HCT116 (cell line): Measurements from ENCODE around the gene SIT1. TPM values are rescaled to one million over a fixed set of nuclear protein-coding genes. Genes with fewer than 3 reads are reported as not detected.

Experiments used
- ATAC-seq: fragments of 200-7000 bp; cut with Tn5 transposase; 2 replicates; pipeline ENCODE4 v1.9.1; 2020; ENCODE audit warnings: mild to moderate bottlenecking, moderate library complexity
- BruUV-seq: library from RNA; stranded (reverse); fragments of 400-500 nt; replicated peaks from 2 replicates; lab custom pipeline; 2021; lab: Mats Ljungman, UMichigan
- CTCF ChIA-PET: fragments of 300-600 bp; sonication (Branson Sonifier 250); formaldehyde crosslinking; loops from one replicate; lab custom pipeline; 2021; ENCODE audit warnings: antibody characterized with exemption; lab: Charles Lee
- POLR2A ChIA-PET: fragments of 300-600, 350-600 bp; sonication (Branson Sonifier 250); formaldehyde crosslinking; loops from one replicate; lab custom pipeline; 2021; ENCODE audit warnings: antibody characterized with exemption; lab: Charles Lee
- RAD21 ChIA-PET, 2 experiments: fragments of 300-600 bp; sonication (Branson Sonifier 250); formaldehyde crosslinking; loops; one replicate each; lab custom pipeline; 2023; ENCODE audit warnings: low total read pairs in 2 of 2; ENCODE audit not compliant: uncharacterized antibody in 2 of 2, unreplicated experiment in 2 of 2, low non-redundant PET in 1 of 2; lab: Charles Lee
- DNase-seq: peaks from one replicate; pipeline ENCODE4 v3.0.0-alpha.2; 2010; ENCODE audit warnings: low read depth, low spot score
- H2AFZ ChIP-seq: fragments of 200-600 bp; shearing (Covaris generic), sonication (generic); 2 replicates; pipeline ENCODE4 v1.6.1; 2017; ENCODE audit warnings: low read depth, mixed run types, mixed read lengths, antibody characterized with exemption, low read length; ENCODE audit not compliant: poor library complexity, severe bottlenecking
- H3K27ac ChIP-seq: 2 replicates; pipeline ENCODE4 v1.5.1; 2012; ENCODE audit warnings: low read depth, low read length
- H3K27me3 ChIP-seq: fragments of 200-600 bp; sonication (generic); 2 replicates; pipeline ENCODE4 v1.6.1; 2016; ENCODE audit warnings: mixed run types, low read length, mixed read lengths; ENCODE audit not compliant: insufficient read depth
- H3K36me3 ChIP-seq, 2 experiments: fragments of 200-500 bp in 1 of 2; fragments of 200-600 bp in 1 of 2; sonication (Bioruptor generic) in 1 of 2; sonication (generic) in 1 of 2; 2 replicates each; pipeline versions ENCODE4 v1.5.1 to v1.6.1; 2014 to 2016; ENCODE audit warnings: low read length in 2 of 2, inconsistent platforms in 1 of 2, mixed read lengths in 1 of 2, mixed run types in 1 of 2; ENCODE audit not compliant: insufficient read depth in 2 of 2, control insufficient read depth in 1 of 2
- H3K4me1 ChIP-seq, 2 experiments: fragments of 200-600 bp in 1 of 2; sonication (generic) in 1 of 2; 2 replicates each; pipeline versions ENCODE4 v1.5.1 to v1.6.1; 2012 to 2017; ENCODE audit warnings: low read length in 2 of 2, inconsistent platforms in 1 of 2, mild to moderate bottlenecking in 1 of 2, mixed read lengths in 1 of 2, mixed run types in 1 of 2, moderate library complexity in 1 of 2; ENCODE audit not compliant: insufficient read depth in 2 of 2, control insufficient read depth in 1 of 2
- H3K4me2 ChIP-seq: fragments of 200-600 bp; sonication (generic); 2 replicates; pipeline ENCODE4 v1.6.1; 2017; ENCODE audit warnings: mixed run types, low read length, mixed read lengths
- H3K4me3 ChIP-seq, 2 experiments: fragments of 200-600 bp in 1 of 2; sonication (generic) in 1 of 2; replicated peaks in 1 of 2; 2 replicates each; pipeline ENCODE4 v1.5.1; 2011 to 2016; ENCODE audit warnings: low read length in 2 of 2, control low read depth in 1 of 2, low read depth in 1 of 2, mild to moderate bottlenecking in 1 of 2, mixed read lengths in 1 of 2, mixed run types in 1 of 2
- H3K79me2 ChIP-seq: fragments of 200-600 bp; sonication (generic); 2 replicates; pipeline ENCODE4 v1.6.1; 2017; ENCODE audit warnings: mild to moderate bottlenecking, mixed run types, low read length, moderate library complexity, mixed read lengths; ENCODE audit not compliant: insufficient read depth
- H3K9ac ChIP-seq: fragments of 200-600 bp; sonication (generic); 2 replicates; pipeline ENCODE4 v1.6.1; 2016; ENCODE audit warnings: low read length, mixed read lengths
- H3K9me2 ChIP-seq: fragments of 200-600 bp; sonication (generic), shearing (Covaris generic); 2 replicates; pipeline ENCODE4 v1.6.1; 2017; ENCODE audit warnings: mixed run types, mild to moderate bottlenecking, moderate library complexity; ENCODE audit not compliant: insufficient read depth
- H3K9me3 ChIP-seq, 2 experiments: fragments of 200-500 bp in 1 of 2; fragments of 200-600 bp in 1 of 2; sonication (Bioruptor generic) in 1 of 2; sonication (generic) in 1 of 2; 2 replicates each; pipeline ENCODE4 v1.6.1; 2014 to 2017; ENCODE audit warnings: low read length in 2 of 2, mixed read lengths in 2 of 2, inconsistent platforms in 1 of 2, low read depth in 1 of 2, mild to moderate bottlenecking in 1 of 2, mixed run types in 1 of 2, moderate library complexity in 1 of 2; ENCODE audit not compliant: control insufficient read depth in 1 of 2, insufficient read depth in 1 of 2
- H4K20me1 ChIP-seq: fragments of 200-600 bp; sonication (generic), shearing (Covaris generic); 2 replicates; pipeline ENCODE4 v1.6.1; 2017; ENCODE audit warnings: mixed run types, mild to moderate bottlenecking, moderate library complexity; ENCODE audit not compliant: insufficient read depth
- CBX3 ChIP-seq: IDR thresholded peaks from 2 replicates; pipeline ENCODE4 v1.6.1; 2012; ENCODE audit warnings: low read depth
- CEBPB ChIP-seq: IDR thresholded peaks from 2 replicates; pipeline ENCODE4 v1.6.1; 2012; ENCODE audit warnings: low read depth
- EGR1 ChIP-seq: IDR thresholded peaks from 2 replicates; pipeline ENCODE4 v1.6.1; 2012; ENCODE audit warnings: low read depth
- EZH2 ChIP-seq: fragments of 200-600 bp; sonication (generic); IDR thresholded peaks from 2 replicates; pipeline ENCODE4 v1.6.1; 2017; ENCODE audit warnings: antibody characterized with exemption, mixed run types
- EZH2phosphoT487 ChIP-seq: fragments of 200-600 bp; IDR thresholded peaks from 2 replicates; pipeline ENCODE4 v1.6.1; 2018; ENCODE audit warnings: antibody characterized with exemption, borderline replicate concordance
- JUND ChIP-seq: IDR thresholded peaks from 2 replicates; pipeline ENCODE4 v1.6.1; 2012
- POLR2AphosphoS5 ChIP-seq: IDR thresholded peaks from 2 replicates; pipeline ENCODE4 v1.6.1; 2011; ENCODE audit warnings: mild to moderate bottlenecking, low read depth, low read length, moderate library complexity
- REST ChIP-seq: IDR thresholded peaks from 2 replicates; pipeline ENCODE4 v1.6.1; 2012; ENCODE audit warnings: low read depth
- SIN3A ChIP-seq: IDR thresholded peaks from 2 replicates; pipeline ENCODE4 v1.6.1; 2012; ENCODE audit warnings: low read depth
- SRF ChIP-seq: IDR thresholded peaks from 2 replicates; pipeline ENCODE4 v1.6.1; 2012; ENCODE audit warnings: low read depth
- ZBTB33 ChIP-seq: IDR thresholded peaks from 2 replicates; pipeline ENCODE4 v1.6.1; 2011; ENCODE audit warnings: mild to moderate bottlenecking, low read length, moderate library complexity; ENCODE audit not compliant: insufficient replicate concordance; ENCODE audit errors: extremely low read depth
- ZNF274 ChIP-seq: fragments of 200-500 bp; sonication (Bioruptor generic); IDR thresholded peaks from 2 replicates; pipeline ENCODE4 v1.6.1; 2014; ENCODE audit warnings: mild to moderate bottlenecking, low read depth, low read length, inconsistent platforms
- intact Hi-C: fragments of 100-400 bp; cut with micrococcal nuclease; formaldehyde crosslinking; loops from 2 replicates; pipeline ENCODE4 v1.10.0; 2022
- total RNA-seq: library from RNA; stranded (reverse); gene quantifications from one replicate; pipeline ENCODE4 v1.2.1, GENCODE V29; 2021; ENCODE audit not compliant: unreplicated experiment

Gene SIT1
- total RNA-seq, 1 experiment from 2014 or later: not detected

GRCh38 chr9:35608221-35608620 lies 42.5 kb downstream of the SIT1 start:
- H3K9me2 ChIP-seq: no peaks in the 10 kb centered on the region
- H4K20me1 ChIP-seq: no peaks in the 10 kb centered on the region
- H3K27me3 ChIP-seq: no peaks in the 10 kb centered on the region
- no peak overlapping the region for H3K4me3 ChIP-seq
- ATAC-seq: no peak
- H3K27ac ChIP-seq: no peak overlapping the region
- ChIA-PET POLR2A (no interaction called here), CTCF (no interaction called here), RAD21 (no interaction called here)
- H3K4me2 ChIP-seq: no peak overlapping the region
- intact Hi-C loops: no loop called here
- H2AFZ ChIP-seq: no peak overlapping the region
- H3K9me3 ChIP-seq: no peaks in the 10 kb centered on the region
- BruUV-seq: no TSS peak
- H3K4me1 ChIP-seq: peaks cover 10 to 26% of the 10 kb centered on the region in 2 experiments; a peak in 3 of 4 replicates
- H3K9ac ChIP-seq: no peak overlapping the region
- peaks cover 16% of the 10 kb centered on the region; the same call in 1 of the 2 replicates for H3K79me2 ChIP-seq
- H3K36me3 ChIP-seq: peaks cover 3 to 12% of the 10 kb centered on the region in 2 experiments; a peak in 3 of 4 replicates
- no peak for TF ChIP-seq ZBTB33
- no peak for TF ChIP-seq CEBPB
- no peak for TF ChIP-seq EZH2
- TF ChIP-seq CBX3: no peak
- TF ChIP-seq ZNF274: no peak
- TF ChIP-seq POLR2AphosphoS5: no peak
- TF ChIP-seq EGR1: no peak
- no peak for TF ChIP-seq SRF
- no peak for DNase-seq

GRCh38 chr9:35606726-35607125 lies 44.0 kb downstream of the SIT1 start:
- ATAC-seq (no peak), DNase-seq (no peak)
- Histone ChIP-seq H3K4me3 (peak overlapping the region; percentile 76 to 85), H3K4me1 (peaks cover 15 to 30% of the 10 kb centered on the region in 2 experiments; a peak in 3 of 4 replicates), H3K36me3 (peaks cover 3 to 12% of the 10 kb centered on the region in 2 experiments; a peak in 3 of 4 replicates), H4K20me1 (no peaks in the 10 kb centered on the region), H3K9me2 (no peaks in the 10 kb centered on the region), H3K9ac (no peak overlapping the region), H3K9me3 (no peaks in the 10 kb centered on the region), H3K79me2 (peaks cover 21% of the 10 kb centered on the region; the same call in 1 of the 2 replicates), H3K27ac (no peak overlapping the region), H3K27me3 (no peaks in the 10 kb centered on the region), H2AFZ (no peak overlapping the region), H3K4me2 (peak overlapping the region; percentile 92)
- RAD21 ChIA-PET: no interaction called here
- POLR2A ChIA-PET: no interaction called here
- intact Hi-C loops: no loop called here
- CTCF ChIA-PET: no interaction called here
- BruUV-seq: no TSS peak
- TF ChIP-seq EZH2: no peak
- TF ChIP-seq ZBTB33: no peak
- no peak for TF ChIP-seq JUND
- TF ChIP-seq SIN3A: no peak
- no peak for TF ChIP-seq REST
- no peak for TF ChIP-seq EZH2phosphoT487
- no peak for TF ChIP-seq ZNF274
- no peak for TF ChIP-seq POLR2AphosphoS5
